MM.1S (cell line): ENCODE measurements around the gene ZNF521.

Source experiments
- DNase-seq: peaks from one replicate; pipeline ENCODE4 v3.0.0-alpha.2; 2015
- H2AFZ ChIP-seq: fragments of 300-600 bp; sonication (generic); 2 replicates; pipeline ENCODE4 v1.6.0; 2016; ENCODE audit warnings: antibody characterized with exemption, low read length
- H3F3A ChIP-seq: fragments of 300-600 bp; sonication (generic); 2 replicates; pipeline ENCODE4 v1.6.1; 2016; ENCODE audit warnings: mild to moderate bottlenecking, antibody characterized with exemption, low read length, moderate library complexity, mixed read lengths; ENCODE audit not compliant: insufficient read depth
- H3K27ac ChIP-seq: fragments of 300-600 bp; sonication (generic); 2 replicates; pipeline ENCODE4 v1.5.1; 2016; ENCODE audit warnings: mild to moderate bottlenecking, low read length
- H3K27me3 ChIP-seq: fragments of 300-600 bp; sonication (generic); replicated peaks from 2 replicates; pipeline ENCODE4 v1.6.0; 2016; ENCODE audit warnings: low read length; ENCODE audit not compliant: insufficient read depth
- H3K36me3 ChIP-seq: fragments of 300-600 bp; sonication (generic); replicated peaks from 2 replicates; pipeline ENCODE4 v1.6.1; 2016; ENCODE audit warnings: mild to moderate bottlenecking, low read length, mixed read lengths; ENCODE audit not compliant: insufficient read depth
- H3K4me1 ChIP-seq: fragments of 300-600 bp; sonication (generic); 2 replicates; pipeline ENCODE4 v1.6.1; 2016; ENCODE audit warnings: low read length, mixed read lengths
- H3K4me2 ChIP-seq: fragments of 300-600 bp; sonication (generic); 2 replicates; pipeline ENCODE4 v1.6.0; 2016; ENCODE audit warnings: low read depth, low read length
- H3K4me3 ChIP-seq: fragments of 300-600 bp; sonication (generic); 2 replicates; pipeline ENCODE4 v1.5.1; 2016; ENCODE audit warnings: low read length, mixed read lengths
- H3K79me2 ChIP-seq: fragments of 300-600 bp; sonication (generic); 2 replicates; pipeline ENCODE4 v1.6.1; 2016; ENCODE audit warnings: mixed run types, low read length, mixed read lengths
- H3K9ac ChIP-seq: fragments of 300-600 bp; sonication (generic); 2 replicates; pipeline ENCODE4 v1.6.1; 2016; ENCODE audit warnings: low read length, mixed read lengths
- H3K9me2 ChIP-seq: fragments of 300-600 bp; sonication (generic); replicated peaks from 2 replicates; pipeline ENCODE4 v1.6.1; 2016; ENCODE audit warnings: mild to moderate bottlenecking, low read length, mixed read lengths; ENCODE audit not compliant: insufficient read depth
- H3K9me3 ChIP-seq: fragments of 300-600 bp; sonication (generic); replicated peaks from 2 replicates; pipeline ENCODE4 v1.6.1; 2016; ENCODE audit warnings: mild to moderate bottlenecking, low read length, mixed read lengths; ENCODE audit not compliant: insufficient read depth
- H4K20me1 ChIP-seq: fragments of 300-600 bp; sonication (generic); 2 replicates; pipeline ENCODE4 v1.6.1; 2016; ENCODE audit warnings: mild to moderate bottlenecking, low read length, moderate library complexity, mixed read lengths; ENCODE audit not compliant: insufficient read depth
- CTCF ChIP-seq: fragments of 300-600 bp; sonication (generic); IDR thresholded peaks from 2 replicates; pipeline ENCODE4 v1.5.1; 2016; ENCODE audit warnings: antibody characterized with exemption, low read length, mixed read lengths
- EZH2 ChIP-seq: fragments of 300-600 bp; sonication (generic); optimal IDR thresholded peaks from 2 replicates; pipeline ENCODE3; 2017; ENCODE audit warnings: low read depth, mild to moderate bottlenecking, antibody characterized with exemption, low read length, mixed read lengths
- EZH2phosphoT487 ChIP-seq: fragments of 300-600 bp; sonication (generic); IDR thresholded peaks from 2 replicates; pipeline ENCODE4 v1.6.1; 2018; ENCODE audit warnings: antibody characterized with exemption, low read length

The ZNF521 gene

GRCh38 chr18:25250474-25250851, 101.5 kb downstream of the ZNF521 start:
- TF ChIP-seq EZH2phosphoT487 (no peak), CTCF (no peak)

GRCh38 chr18:25248755-25249154, 103.2 kb downstream of the ZNF521 start:
- peaks cover 16% of the 10 kb centered on the region for H3K79me2 ChIP-seq
- H3K9ac ChIP-seq: no peak overlapping the region
- H3K9me3 ChIP-seq: no peaks in the 10 kb centered on the region
- H3K27ac ChIP-seq: no peak overlapping the region
- no peaks in the 10 kb centered on the region for H3K9me2 ChIP-seq
- H4K20me1 ChIP-seq: no peaks in the 10 kb centered on the region
- DNase-seq: no peak
- H3K4me2 ChIP-seq: no peak overlapping the region
- no peaks in the 10 kb centered on the region for H3F3A ChIP-seq
- H3K4me3 ChIP-seq: no peak overlapping the region
- no peak overlapping the region for H2AFZ ChIP-seq
- no peak for TF ChIP-seq EZH2phosphoT487
- H3K27me3 ChIP-seq: no peaks in the 10 kb centered on the region
- no peaks in the 10 kb centered on the region for H3K4me1 ChIP-seq
- no peaks in the 10 kb centered on the region for H3K36me3 ChIP-seq

More at GRCh38 chr18:25250474-25250851, 101.5 kb downstream of the ZNF521 start:
- H3K9me3 ChIP-seq: no peaks in the 10 kb centered on the region
- H3K9ac ChIP-seq: no peak overlapping the region
- no peak overlapping the region for H2AFZ ChIP-seq
- H3K4me2 ChIP-seq: no peak overlapping the region
- no peaks in the 10 kb centered on the region for H4K20me1 ChIP-seq
- H3F3A ChIP-seq: no peaks in the 10 kb centered on the region
- no peak overlapping the region for H3K27ac ChIP-seq
- H3K9me2 ChIP-seq: no peaks in the 10 kb centered on the region
- no peaks in the 10 kb centered on the region for H3K27me3 ChIP-seq
- H3K4me3 ChIP-seq: no peak overlapping the region
- H3K36me3 ChIP-seq: no peaks in the 10 kb centered on the region
- H3K4me1 ChIP-seq: no peaks in the 10 kb centered on the region
- H3K79me2 ChIP-seq: peaks cover 13% of the 10 kb centered on the region; the same call in 1 of the 2 replicates
- no peak for DNase-seq

GRCh38 chr18:25247725-25248124, 104.2 kb downstream of the ZNF521 start:
- Histone ChIP-seq H4K20me1 (no peaks in the 10 kb centered on the region), H3K9me3 (no peaks in the 10 kb centered on the region), H3K36me3 (no peaks in the 10 kb centered on the region), H3K27ac (no peak overlapping the region), H2AFZ (no peak overlapping the region), H3F3A (no peaks in the 10 kb centered on the region), H3K4me1 (no peaks in the 10 kb centered on the region), H3K9me2 (no peaks in the 10 kb centered on the region), H3K9ac (no peak overlapping the region), H3K4me3 (no peak overlapping the region), H3K27me3 (no peaks in the 10 kb centered on the region), H3K4me2 (no peak overlapping the region), H3K79me2 (peaks cover 19% of the 10 kb centered on the region)
- DNase-seq: no peak
- TF ChIP-seq EZH2 (no peak), CTCF (no peak), EZH2phosphoT487 (no peak)

- Histone ChIP-seq H3F3A (no peaks in the 10 kb centered on the region), H3K27ac (no peak overlapping the region), H3K9ac (no peak overlapping the region), H2AFZ (no peak overlapping the region), H4K20me1 (no peaks in the 10 kb centered on the region), H3K9me3 (no peaks in the 10 kb centered on the region), H3K9me2 (no peaks in the 10 kb centered on the region), H3K4me3 (no peak overlapping the region), H3K4me1 (no peaks in the 10 kb centered on the region), H3K79me2 (peaks cover 21% of the 10 kb centered on the region), H3K36me3 (no peaks in the 10 kb centered on the region), H3K27me3 (no peaks in the 10 kb centered on the region), H3K4me2 (no peak overlapping the region)
- DNase-seq: no peak
- no peak for TF ChIP-seq EZH2phosphoT487
- no peak for TF ChIP-seq EZH2
- TF ChIP-seq CTCF: no peak
These were observed 106.9 kb downstream of the ZNF521 start for GRCh38 chr18:25244924-25245698.
